B cell (primary cell): Measurements from ENCODE around the gene PSMA3. TPM values are rescaled to one million over a fixed set of nuclear protein-coding genes. Genes with fewer than 3 reads are reported as not detected.

ENCODE experiments used
- ATAC-seq: fragments of 200-7000 bp; cut with Tn5 transposase; one replicate; pipeline ENCODE4 v1.10.0; 2021; ENCODE audit warnings: low read depth, mild to moderate bottlenecking, moderate number of reproducible peaks, moderate library complexity
- CTCF ChIA-PET: fragments of 350-600 bp; sonication (Branson Sonifier 250); formaldehyde crosslinking; loops from one replicate; lab custom pipeline; 2021; ENCODE audit warnings: antibody characterized with exemption, inconsistent platforms; lab: Charles Lee
- POLR2A ChIA-PET: fragments of 350-600 bp; sonication (Branson Sonifier 250); formaldehyde crosslinking; loops from one replicate; lab custom pipeline; 2021; ENCODE audit warnings: antibody characterized with exemption; lab: Charles Lee
- DNase-seq: peaks from one replicate; pipeline ENCODE4 v3.0.0; 2013
- H2AFZ ChIP-seq: 2 replicates; pipeline ENCODE4 v1.6.1; 2012; ENCODE audit warnings: mild to moderate bottlenecking, low read depth, low read length; ENCODE audit not compliant: insufficient read depth, poor library complexity, severe bottlenecking
- H3K27ac ChIP-seq, 2 donors: 1 replicate in 1 of 2; 2 replicates in 1 of 2; pipeline ENCODE4 v1.5.1; 2012 to 2013; ENCODE audit warnings: low read length in 2 of 2, mild to moderate bottlenecking in 2 of 2, moderate library complexity in 1 of 2
- H3K27me3 ChIP-seq, 4 experiments: fragments of 200-600 bp in 1 of 4; sonication (generic) in 1 of 4; replicated peaks in 1 of 4; 1 replicate in 2 of 4; 2 replicates in 2 of 4; pipeline versions ENCODE4 v1.6.1 to v1.7.0; 2013 to 2016; ENCODE audit warnings: low read length in 3 of 4, mild to moderate bottlenecking in 2 of 4, mixed read lengths in 1 of 4, moderate library complexity in 1 of 4; ENCODE audit not compliant: insufficient read depth in 4 of 4, control insufficient read depth in 3 of 4; ENCODE audit errors: control extremely low read depth in 1 of 4
- H3K36me3 ChIP-seq, 2 experiments: replicated peaks in 1 of 2; 1 replicate in 1 of 2; 2 replicates in 1 of 2; pipeline versions ENCODE4 v1.6.1 to v1.7.1; 2013; ENCODE audit warnings: low read length in 1 of 2; ENCODE audit not compliant: insufficient read depth in 2 of 2, control insufficient read depth in 1 of 2; ENCODE audit errors: control extremely low read depth in 1 of 2, extremely low read depth in 1 of 2
- H3K4me1 ChIP-seq, 2 donors: fragments of 200-600 bp in 1 of 2; sonication (generic) in 1 of 2; 1 replicate in 1 of 2; 2 replicates in 1 of 2; pipeline versions ENCODE4 v1.5.1 to v1.6.1; 2013 to 2017; ENCODE audit warnings: low read length in 2 of 2; ENCODE audit not compliant: control insufficient read depth in 2 of 2, insufficient read depth in 2 of 2
- H3K4me2 ChIP-seq: replicated peaks from 2 replicates; pipeline ENCODE3; 2012; ENCODE audit warnings: mild to moderate bottlenecking, low read depth, low read length; ENCODE audit not compliant: poor library complexity, severe bottlenecking
- H3K4me3 ChIP-seq, 5 experiments: fragments of 200-600 bp in 1 of 5; sonication (generic) in 1 of 5; 1 replicate in 3 of 5; 2 replicates in 2 of 5; pipeline versions ENCODE4 v1.5.1 to v1.7.0; 2011 to 2016; ENCODE audit warnings: low read length in 4 of 5, mild to moderate bottlenecking in 4 of 5, low read depth in 2 of 5, control low read depth in 1 of 5, moderate library complexity in 1 of 5; ENCODE audit not compliant: insufficient read depth in 1 of 5; ENCODE audit errors: control extremely low read depth in 1 of 5, extremely low read depth in 1 of 5
- H3K79me2 ChIP-seq: fragments of 200-600 bp; sonication (generic); one replicate; pipeline ENCODE4 v1.6.0; 2016; ENCODE audit warnings: low read length; ENCODE audit not compliant: control insufficient read depth, insufficient read depth
- H3K9ac ChIP-seq: fragments of 200-600 bp; sonication (generic); 2 replicates; pipeline ENCODE4 v1.6.1; 2017; ENCODE audit warnings: mild to moderate bottlenecking, low read length, moderate library complexity
- H3K9me3 ChIP-seq, 3 donors: one replicate each; pipeline versions ENCODE4 v1.6.1 to v1.7.1; 2013; ENCODE audit warnings: low read length in 2 of 3; ENCODE audit not compliant: control insufficient read depth in 2 of 3, insufficient read depth in 1 of 3; ENCODE audit errors: control extremely low read depth in 1 of 3
- H4K20me1 ChIP-seq: 2 replicates; pipeline ENCODE4 v1.6.0; 2012; ENCODE audit warnings: mild to moderate bottlenecking, low read length; ENCODE audit not compliant: insufficient read depth, control insufficient read depth, poor library complexity, severe bottlenecking
- H3K27ac Mint-ChIP-seq: one replicate; pipeline ENCODE4 v1.8.0; 2021; ENCODE audit warnings: mixed read lengths
- H3K27me3 Mint-ChIP-seq: one replicate; pipeline ENCODE4 v1.8.0; 2021; ENCODE audit warnings: mixed read lengths
- H3K4me1 Mint-ChIP-seq: one replicate; pipeline ENCODE4 v1.8.0; 2021; ENCODE audit warnings: mixed read lengths
- H3K4me3 Mint-ChIP-seq: one replicate; pipeline ENCODE4 v1.8.0; 2021; ENCODE audit warnings: mixed read lengths
- H3K9me3 Mint-ChIP-seq: one replicate; pipeline ENCODE4 v1.8.0; 2022; ENCODE audit warnings: mixed read lengths; ENCODE audit not compliant: insufficient read depth
- EZH2 ChIP-seq: IDR thresholded peaks from 2 replicates; pipeline ENCODE4 v1.6.1; 2012; ENCODE audit warnings: borderline replicate concordance, low read depth, mild to moderate bottlenecking, moderate library complexity, low read length; ENCODE audit not compliant: insufficient read depth, poor library complexity, severe bottlenecking
- WGBS: methylation state at CpG from one replicate; pipeline ENCODE4 v1.1.5; 2013; ENCODE audit warnings: missing lambda C conversion rate; ENCODE audit not compliant: insufficient coverage; 5-methylcytosine and 5-hydroxymethylcytosine counted together
- intact Hi-C: fragments of 100-400 bp; cut with micrococcal nuclease; formaldehyde crosslinking; loops from one replicate; pipeline ENCODE4 v1.10.0; 2022
- polyA plus RNA-seq: library from polyadenylated mRNA; depleted of rRNA; stranded (reverse); fragments of >200 nt; gene quantifications from 2 replicates; pipeline ENCODE4 v1.2.3, GENCODE V29; 2012
- total RNA-seq, 2 donors: library from RNA; stranded (reverse); fragments of 120-200 nt in 1 of 2; gene quantifications; 1 replicate in 1 of 2; 2 replicates in 1 of 2; pipeline versions ENCODE4 v1.2.3 to v1.2.4, GENCODE V29; 2013 to 2022
- TF ChIP-seq, protein P1 (sequence below): fragments of 200-600 bp; IDR thresholded peaks from one replicate; pipeline ENCODE4 v1.8.0; 2022; ENCODE audit warnings: antibody characterized with exemption, mild to moderate bottlenecking

PSMA3 gene
- total and polyA plus RNA-seq, 2 donors (not counting 1 experiment from before 2014, with no cell fraction given), result 57.3 to 99.2 TPM

DNA sequence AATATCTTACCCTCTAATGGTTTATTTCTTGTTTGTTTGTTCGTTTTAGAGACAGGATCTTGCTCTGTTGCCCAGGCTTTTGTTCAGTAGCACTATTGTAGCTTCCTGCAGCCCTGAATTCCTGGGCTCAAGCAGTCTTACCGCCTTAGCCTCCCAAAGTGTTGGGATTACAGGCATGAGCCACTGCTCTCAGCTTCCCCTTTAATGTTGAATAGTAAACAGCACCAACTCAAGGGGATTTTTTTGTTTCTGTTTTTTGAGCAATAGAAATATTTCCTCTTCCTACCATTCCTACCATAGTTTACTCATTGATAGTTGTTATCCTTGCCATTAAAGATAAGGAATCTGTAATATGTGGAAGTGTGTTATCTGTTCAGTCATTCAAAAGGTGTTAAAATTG lies 64.4 kb downstream of the PSMA3 start:
- Histone ChIP-seq H3K9me3 (no peaks in the 10 kb centered on the region), H3K4me3 (no peak overlapping the region), H3K36me3 (peaks cover 13 to 51% of the 10 kb centered on the region in 2 experiments), H3K4me2 (no peak overlapping the region), H3K4me1 (no peaks in the 10 kb centered on the region), H2AFZ (no peak overlapping the region), H4K20me1 (peaks cover 20% of the 10 kb centered on the region), H3K27ac (peak overlapping the region in 1 of 2 donors; percentile 11), H3K27me3 (no peaks in the 10 kb centered on the region), H3K9ac (no peak overlapping the region), H3K79me2 (peaks cover 40% of the 10 kb centered on the region)
- intact Hi-C loops, result no loop called here
- 100% methylated on average over 1 of the region's 2 CpGs for WGBS
- ATAC-seq (no peak), DNase-seq (no peak)
- TF ChIP-seq, protein P1, sequence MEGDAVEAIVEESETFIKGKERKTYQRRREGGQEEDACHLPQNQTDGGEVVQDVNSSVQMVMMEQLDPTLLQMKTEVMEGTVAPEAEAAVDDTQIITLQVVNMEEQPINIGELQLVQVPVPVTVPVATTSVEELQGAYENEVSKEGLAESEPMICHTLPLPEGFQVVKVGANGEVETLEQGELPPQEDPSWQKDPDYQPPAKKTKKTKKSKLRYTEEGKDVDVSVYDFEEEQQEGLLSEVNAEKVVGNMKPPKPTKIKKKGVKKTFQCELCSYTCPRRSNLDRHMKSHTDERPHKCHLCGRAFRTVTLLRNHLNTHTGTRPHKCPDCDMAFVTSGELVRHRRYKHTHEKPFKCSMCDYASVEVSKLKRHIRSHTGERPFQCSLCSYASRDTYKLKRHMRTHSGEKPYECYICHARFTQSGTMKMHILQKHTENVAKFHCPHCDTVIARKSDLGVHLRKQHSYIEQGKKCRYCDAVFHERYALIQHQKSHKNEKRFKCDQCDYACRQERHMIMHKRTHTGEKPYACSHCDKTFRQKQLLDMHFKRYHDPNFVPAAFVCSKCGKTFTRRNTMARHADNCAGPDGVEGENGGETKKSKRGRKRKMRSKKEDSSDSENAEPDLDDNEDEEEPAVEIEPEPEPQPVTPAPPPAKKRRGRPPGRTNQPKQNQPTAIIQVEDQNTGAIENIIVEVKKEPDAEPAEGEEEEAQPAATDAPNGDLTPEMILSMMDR, result no peak
- no peak for TF ChIP-seq EZH2
- Mint-ChIP-seq H3K4me3 (no peak overlapping the region), H3K27me3 (no peaks in the 10 kb centered on the region), H3K27ac (no peak overlapping the region), H3K4me1 (peaks cover 5% of the 10 kb centered on the region), H3K9me3 (no peaks in the 10 kb centered on the region)
- POLR2A ChIA-PET, result no interaction called here
- CTCF ChIA-PET, result no interaction called here

DNA sequence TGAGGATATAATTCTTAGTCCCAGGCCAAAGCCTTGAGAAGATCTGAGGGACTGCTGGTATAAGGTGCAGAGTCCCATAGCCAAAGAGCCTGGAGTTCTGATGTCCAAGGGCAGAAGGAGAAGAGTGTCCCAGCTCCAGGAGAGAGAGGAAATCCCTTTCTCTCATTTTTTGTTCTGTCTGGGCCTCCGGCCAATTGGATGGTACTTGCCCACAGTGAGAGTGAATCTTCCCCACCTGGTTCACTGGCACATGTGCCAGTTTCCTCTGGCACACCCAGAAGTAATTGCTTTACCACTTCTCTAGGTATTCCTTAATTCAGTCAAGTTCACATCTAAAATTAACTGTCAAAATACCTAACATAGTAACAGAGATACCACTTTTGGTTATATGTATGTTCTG lies 69.1 kb downstream of the PSMA3 start:
- H3K79me2 ChIP-seq, result peaks cover 33% of the 10 kb centered on the region
- no peak overlapping the region for H2AFZ ChIP-seq
- no peak for ATAC-seq
- no peak overlapping the region for H3K9ac ChIP-seq
- Mint-ChIP-seq H3K4me1 (peaks cover 5% of the 10 kb centered on the region), H3K9me3 (no peaks in the 10 kb centered on the region), H3K4me3 (no peak overlapping the region), H3K27ac (no peak overlapping the region), H3K27me3 (no peaks in the 10 kb centered on the region)
- WGBS, result 89% methylated on average over 1 of the region's 1 CpG
- H3K36me3 ChIP-seq, result peaks cover 5 to 33% of the 10 kb centered on the region in 2 experiments
- no peaks in the 10 kb centered on the region for H3K27me3 ChIP-seq
- no peaks in the 10 kb centered on the region for H3K9me3 ChIP-seq
- no peaks in the 10 kb centered on the region for H3K4me1 ChIP-seq
- no peak overlapping the region for H3K4me2 ChIP-seq
- ChIA-PET CTCF (no interaction called here), POLR2A (no interaction called here)
- DNase-seq, result no peak
- TF ChIP-seq EZH2, result no peak
- TF ChIP-seq, protein P1, result no peak
- peaks cover 11% of the 10 kb centered on the region for H4K20me1 ChIP-seq
- intact Hi-C loops, result no loop called here
- no peak overlapping the region for H3K4me3 ChIP-seq
- H3K27ac ChIP-seq, result no peak overlapping the region
